Endodermal cell (in vitro differentiated cells): Measurements from ENCODE around the gene PFDN1. TPM values are rescaled to one million over a fixed set of nuclear protein-coding genes. Genes with fewer than 3 reads are reported as not detected.

Source experiments
- DNase-seq: peaks from one replicate; pipeline ENCODE4 v3.0.0-alpha.2; 2017
- H3K27ac ChIP-seq: 2 replicates; pipeline ENCODE4 v1.5.1; 2013; ENCODE audit warnings: mild to moderate bottlenecking, low read depth, low read length, moderate library complexity
- H3K27me3 ChIP-seq: 2 replicates; pipeline ENCODE4 v1.6.1; 2013; ENCODE audit warnings: mild to moderate bottlenecking, low read length, moderate library complexity; ENCODE audit not compliant: insufficient read depth, control insufficient read depth, poor library complexity, severe bottlenecking
- H3K36me3 ChIP-seq: 2 replicates; pipeline ENCODE4 v1.7.0; 2013; ENCODE audit warnings: mild to moderate bottlenecking, low read length, moderate library complexity; ENCODE audit not compliant: control insufficient read depth, insufficient read depth
- H3K4me1 ChIP-seq: one replicate; pipeline ENCODE4 v1.7.0; 2013; ENCODE audit warnings: low read length; ENCODE audit not compliant: control insufficient read depth, insufficient read depth
- H3K4me3 ChIP-seq: 2 replicates; pipeline ENCODE4 v1.5.1; 2013; ENCODE audit warnings: mild to moderate bottlenecking, low read length, moderate library complexity
- H3K9ac ChIP-seq: 2 replicates; pipeline ENCODE4 v1.6.1; 2013; ENCODE audit warnings: mild to moderate bottlenecking, low read length, moderate library complexity; ENCODE audit not compliant: poor library complexity, severe bottlenecking; ENCODE audit errors: extremely low read depth
- H3K9me3 ChIP-seq: 2 replicates; pipeline ENCODE4 v1.6.1; 2013; ENCODE audit warnings: mild to moderate bottlenecking, low read length, moderate library complexity; ENCODE audit not compliant: control insufficient read depth
- H3K27ac Mint-ChIP-seq: 2 replicates; pipeline ENCODE4 v1.8.0; 2020; ENCODE audit warnings: mixed read lengths
- H3K27me3 Mint-ChIP-seq: 2 replicates; pipeline ENCODE4 v1.8.0; 2021; ENCODE audit warnings: mild to moderate bottlenecking, mixed read lengths; ENCODE audit not compliant: insufficient read depth
- H3K36me3 Mint-ChIP-seq: 2 replicates; pipeline ENCODE4 v1.8.0; 2020; ENCODE audit warnings: low read depth, mixed read lengths
- H3K4me1 Mint-ChIP-seq: 2 replicates; pipeline ENCODE4 v1.8.0; 2020; ENCODE audit warnings: mixed read lengths
- H3K4me3 Mint-ChIP-seq: 2 replicates; pipeline ENCODE4 v1.8.0; 2020; ENCODE audit warnings: mild to moderate bottlenecking, moderate library complexity, mixed read lengths
- H3K9me3 Mint-ChIP-seq: 2 replicates; pipeline ENCODE4 v1.8.0; 2020; ENCODE audit warnings: mild to moderate bottlenecking, mixed read lengths
- CTCF ChIP-seq: fragments of 200-600 bp; sonication (generic); conservative IDR thresholded peaks from 2 replicates; pipeline ENCODE4 v1.5.0; 2021; ENCODE audit warnings: antibody characterized with exemption, mild to moderate bottlenecking
- WGBS, 2 experiments: methylation state at CpG; one replicate each; pipeline versions ENCODE4 v1.1.5 to v1.1.7; 2013; ENCODE audit warnings: missing lambda C conversion rate in 2 of 2, mixed read lengths in 1 of 2; ENCODE audit not compliant: insufficient coverage in 1 of 2, insufficient read length in 1 of 2; 5-methylcytosine and 5-hydroxymethylcytosine counted together
- total RNA-seq, 2 donors: library from RNA; stranded (reverse); fragmentation: NEBNext Ultra II Directional in 1 of 2; extraction: Animal tissue kit (Norgen Biotek cat#: 25700) in 1 of 2; gene quantifications; 2 replicates in 1 of 2; 3 replicates in 1 of 2; pipeline ENCODE4 v1.2.1, GENCODE V29; 2021

The PFDN1 gene
- total RNA-seq, 2 donors from 2014 or later = 62.9 to 64.4 TPM

GRCh38 chr5:140262839-140263238, 40.1 kb downstream of the PFDN1 start:
- H3K4me1 ChIP-seq = no peaks in the 10 kb centered on the region
- peaks cover 24% of the 10 kb centered on the region for H3K36me3 Mint-ChIP-seq
- H3K9me3 Mint-ChIP-seq = no peaks in the 10 kb centered on the region
- H3K4me1 Mint-ChIP-seq = peaks cover 40% of the 10 kb centered on the region
- H3K36me3 ChIP-seq = peaks cover 21% of the 10 kb centered on the region
- no peak overlapping the region for H3K27ac Mint-ChIP-seq
- no peak for TF ChIP-seq CTCF
- no peak overlapping the region for H3K9ac ChIP-seq
- no peaks in the 10 kb centered on the region for H3K27me3 ChIP-seq
- H3K4me3 ChIP-seq = no peak overlapping the region
- no peak overlapping the region for H3K4me3 Mint-ChIP-seq
- no peak for DNase-seq
- no peaks in the 10 kb centered on the region for H3K27me3 Mint-ChIP-seq
- H3K27ac ChIP-seq = no peak overlapping the region
- H3K9me3 ChIP-seq = peaks cover 6% of the 10 kb centered on the region
- 97 to 100% methylated on average over 1 to 3 of the region's 3 CpGs for WGBS, 2 experiments

GRCh38 chr5:140262221-140262620, 40.7 kb downstream of the PFDN1 start:
- no peak overlapping the region for H3K9ac ChIP-seq
- Mint-ChIP-seq H3K27ac (no peak overlapping the region), H3K4me1 (peaks cover 36% of the 10 kb centered on the region), H3K36me3 (peaks cover 30% of the 10 kb centered on the region), H3K9me3 (no peaks in the 10 kb centered on the region), H3K27me3 (no peaks in the 10 kb centered on the region), H3K4me3 (no peak overlapping the region)
- peaks cover 6% of the 10 kb centered on the region for H3K9me3 ChIP-seq
- no peak overlapping the region for H3K4me3 ChIP-seq
- no peaks in the 10 kb centered on the region for H3K27me3 ChIP-seq
- no peak for TF ChIP-seq CTCF
- peaks cover 27% of the 10 kb centered on the region for H3K36me3 ChIP-seq
- WGBS, 2 experiments = 79 to 100% methylated on average over 2 to 3 of the region's 3 CpGs
- DNase-seq = no peak
- H3K27ac ChIP-seq = no peak overlapping the region
- H3K4me1 ChIP-seq = no peaks in the 10 kb centered on the region

- peaks cover 31% of the 10 kb centered on the region for H3K36me3 Mint-ChIP-seq
- DNase-seq = no peak
- Histone ChIP-seq H3K36me3 (peaks cover 27% of the 10 kb centered on the region), H3K27me3 (no peaks in the 10 kb centered on the region), H3K27ac (no peak overlapping the region), H3K9ac (no peak overlapping the region), H3K4me3 (no peak overlapping the region), H3K4me1 (no peaks in the 10 kb centered on the region), H3K9me3 (peaks cover 6% of the 10 kb centered on the region)
- WGBS, 2 experiments = 79 to 87% methylated on average over 6 to 8 of the region's 8 CpGs
- no peak for TF ChIP-seq CTCF
- H3K4me3 Mint-ChIP-seq = no peak overlapping the region
- H3K27me3 Mint-ChIP-seq = no peaks in the 10 kb centered on the region
- H3K9me3 Mint-ChIP-seq = no peaks in the 10 kb centered on the region
- H3K4me1 Mint-ChIP-seq = peaks cover 34% of the 10 kb centered on the region
- peak overlapping the region; percentile 29 for H3K27ac Mint-ChIP-seq
Measured at GRCh38 chr5:140261403-140262171, 41.3 kb downstream of the PFDN1 start.
